ENCODE measurements around the gene IFI16.

- no peak for TF ChIP-seq CTCF (conservative IDR thresholded peaks at IDR 0.05; ENCODE audit: low read depth, low read length)
- TF ChIP-seq EZH2 (IDR thresholded peaks at IDR 0.05; ENCODE audit: low read length, unreplicated experiment) = no peak
Measured at GRCh38 chr1:159068886-159069285, 59.2 kb downstream of the IFI16 start.
